ENCODE results near the gene STAG2.

DNA sequence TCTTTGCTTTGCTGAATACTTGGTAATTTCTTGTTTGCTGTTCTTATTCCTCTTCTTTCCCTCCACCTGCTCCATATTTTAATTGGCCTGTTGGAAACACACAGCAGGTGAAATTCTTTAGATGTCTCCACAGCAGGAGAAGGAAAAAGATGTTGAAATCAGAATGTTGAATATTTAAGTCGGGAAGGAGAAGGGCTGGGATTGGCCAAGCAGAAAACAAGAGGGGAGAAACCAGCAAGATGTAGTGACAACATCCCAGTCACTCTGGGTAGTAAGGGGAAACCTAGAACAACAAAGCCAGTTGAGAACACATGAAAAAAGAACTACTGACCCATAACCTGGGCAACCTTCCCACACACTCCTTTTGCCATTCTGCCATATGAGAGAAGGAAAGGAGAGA is 37.3 kb upstream of the STAG2 start:
- TF ChIP-seq, protein P1, sequence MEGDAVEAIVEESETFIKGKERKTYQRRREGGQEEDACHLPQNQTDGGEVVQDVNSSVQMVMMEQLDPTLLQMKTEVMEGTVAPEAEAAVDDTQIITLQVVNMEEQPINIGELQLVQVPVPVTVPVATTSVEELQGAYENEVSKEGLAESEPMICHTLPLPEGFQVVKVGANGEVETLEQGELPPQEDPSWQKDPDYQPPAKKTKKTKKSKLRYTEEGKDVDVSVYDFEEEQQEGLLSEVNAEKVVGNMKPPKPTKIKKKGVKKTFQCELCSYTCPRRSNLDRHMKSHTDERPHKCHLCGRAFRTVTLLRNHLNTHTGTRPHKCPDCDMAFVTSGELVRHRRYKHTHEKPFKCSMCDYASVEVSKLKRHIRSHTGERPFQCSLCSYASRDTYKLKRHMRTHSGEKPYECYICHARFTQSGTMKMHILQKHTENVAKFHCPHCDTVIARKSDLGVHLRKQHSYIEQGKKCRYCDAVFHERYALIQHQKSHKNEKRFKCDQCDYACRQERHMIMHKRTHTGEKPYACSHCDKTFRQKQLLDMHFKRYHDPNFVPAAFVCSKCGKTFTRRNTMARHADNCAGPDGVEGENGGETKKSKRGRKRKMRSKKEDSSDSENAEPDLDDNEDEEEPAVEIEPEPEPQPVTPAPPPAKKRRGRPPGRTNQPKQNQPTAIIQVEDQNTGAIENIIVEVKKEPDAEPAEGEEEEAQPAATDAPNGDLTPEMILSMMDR (IDR thresholded peaks at IDR 0.05; ENCODE audit: poor library complexity), result no peak
- TF ChIP-seq EZH2phosphoT487 (IDR thresholded peaks at IDR 0.05; ENCODE audit: low read depth, severe bottlenecking, unreplicated experiment), result no peak
